ENCODE measurements around the gene DSC2. TPM values are rescaled to one million over a fixed set of nuclear protein-coding genes. Genes with fewer than 3 reads are reported as not detected.
"Not testable (repeated sequence)": the region's sequence is repeated elsewhere in the genome, so short reads cannot be mapped to it uniquely, and the experiment has no call there.

Gene DSC2
- 12.6 TPM for total RNA-seq

- peak; percentile 13 for DNase-seq (ENCODE audit: low spot score)
Measured at GRCh38 chr18:31102025-31102684, at the start of gene DSC2. Gene DSC2, minus strand, starts transcription at chr18:31102421. Its CDS starts 450 bp downstream, at chr18:31101971.

- no peak for DNase-seq (ENCODE audit: low spot score)
Measured at GRCh38 chr18:31149351-31149750, 47.1 kb upstream of the DSC2 start.

- DNase-seq (ENCODE audit: low spot score), result no peak
Measured at GRCh38 chr18:31148600-31148999, 46.4 kb upstream of the DSC2 start.

GRCh38 chr18:31146809-31147208 lies 44.6 kb upstream of the DSC2 start:
- no peak for DNase-seq (ENCODE audit: low spot score)

GRCh38 chr18:31143025-31143424 lies 40.8 kb upstream of the DSC2 start:
- no peak for DNase-seq (ENCODE audit: low spot score)

- no peak for DNase-seq (ENCODE audit: low spot score)
Measured at GRCh38 chr18:31138709-31139108, 36.5 kb upstream of the DSC2 start.

- DNase-seq (ENCODE audit: low spot score), result no peak
Measured at GRCh38 chr18:31134988-31135529, 32.8 kb upstream of the DSC2 start.

- DNase-seq (ENCODE audit: low spot score), result no peak
Measured at GRCh38 chr18:31129398-31130115, 27.3 kb upstream of the DSC2 start.

GRCh38 chr18:31125878-31126277 lies 23.7 kb upstream of the DSC2 start:
- no peak for DNase-seq (ENCODE audit: low spot score)

GRCh38 chr18:31123125-31123524 lies 20.9 kb upstream of the DSC2 start:
- DNase-seq (ENCODE audit: low spot score), result not testable (repeated sequence)

- no peak for DNase-seq (ENCODE audit: low spot score)
Measured at GRCh38 chr18:31120594-31120993, 18.4 kb upstream of the DSC2 start.

GRCh38 chr18:31116853-31117595 lies 14.8 kb upstream of the DSC2 start:
- DNase-seq (ENCODE audit: low spot score), result no peak

- no peak for DNase-seq (ENCODE audit: low spot score)
Measured at GRCh38 chr18:31112804-31113203, 10.6 kb upstream of the DSC2 start.

- DNase-seq (ENCODE audit: low spot score), result no peak
Measured at GRCh38 chr18:31105733-31106132, 3.5 kb upstream of the DSC2 start.

GRCh38 chr18:31104444-31104843 lies 2.2 kb upstream of the DSC2 start:
- DNase-seq (ENCODE audit: low spot score), result no peak

GRCh38 chr18:31103423-31103822 lies 1.2 kb upstream of the DSC2 start:
- no peak for DNase-seq (ENCODE audit: low spot score)

- DNase-seq (ENCODE audit: low spot score), result no peak
Measured at GRCh38 chr18:31102941-31103340, 720 bp upstream of the DSC2 start.

- DNase-seq (ENCODE audit: low spot score), result peak; percentile 69
Measured at GRCh38 chr18:31101183-31102024, 817 bp downstream of the DSC2 start.

- DNase-seq (ENCODE audit: low spot score), result peak; percentile 29
Measured at GRCh38 chr18:31100436-31101182, 1.6 kb downstream of the DSC2 start.

- no peak for DNase-seq (ENCODE audit: low spot score)
Measured at GRCh38 chr18:31099450-31100230, 2.6 kb downstream of the DSC2 start.

Data from mucosa of gallbladder (tissue), 1 donor.